Globus pallidus (tissue), 1 donor: ENCODE data around the gene TNS3.

Experiments
- DNase-seq: peaks from one replicate; pipeline ENCODE4 v3.0.0-alpha.2; 2015; ENCODE audit warnings: low spot score

Gene TNS3

GRCh38 chr7:47428052-47428767 is 153.7 kb downstream of the TNS3 start:
- no peak for DNase-seq

- DNase-seq: peak; percentile 29
These were observed 154.8 kb downstream of the TNS3 start for GRCh38 chr7:47427051-47427643.

- DNase-seq: no peak
These were observed 157.4 kb downstream of the TNS3 start for GRCh38 chr7:47424523-47424922.

GRCh38 chr7:47423196-47423595 is 158.7 kb downstream of the TNS3 start:
- DNase-seq: no peak

- DNase-seq: no peak
These were observed 159.3 kb downstream of the TNS3 start for GRCh38 chr7:47422611-47423010.

- DNase-seq: no peak
These were observed 160.5 kb downstream of the TNS3 start for GRCh38 chr7:47421456-47421855.

- DNase-seq: no peak
These were observed 161.7 kb downstream of the TNS3 start for GRCh38 chr7:47420122-47420780.

- DNase-seq: no peak
These were observed 162.4 kb downstream of the TNS3 start for GRCh38 chr7:47419471-47419870.

- DNase-seq: no peak
These were observed 163.2 kb downstream of the TNS3 start for GRCh38 chr7:47418601-47419309.

GRCh38 chr7:47416492-47417480 is 165.1 kb downstream of the TNS3 start:
- DNase-seq: no peak

GRCh38 chr7:47415318-47416212 is 166.3 kb downstream of the TNS3 start:
- DNase-seq: no peak

- DNase-seq: no peak
These were observed 167.3 kb downstream of the TNS3 start for GRCh38 chr7:47414342-47415317.

- DNase-seq: no peak
These were observed 168.2 kb downstream of the TNS3 start for GRCh38 chr7:47413526-47414341.

GRCh38 chr7:47411901-47412300 is 170.0 kb downstream of the TNS3 start:
- no peak for DNase-seq

- DNase-seq: no peak
These were observed 170.5 kb downstream of the TNS3 start for GRCh38 chr7:47411281-47411869.

GRCh38 chr7:47408675-47409074 is 173.2 kb downstream of the TNS3 start:
- DNase-seq: no peak

GRCh38 chr7:47407821-47408674 is 173.9 kb downstream of the TNS3 start:
- no peak for DNase-seq
